ENCODE measurements around the gene KCTD15.

The KCTD15 gene

GRCh38 chr19:33859016-33859415 is 62.3 kb downstream of the KCTD15 start:
- TF ChIP-seq, protein P1, sequence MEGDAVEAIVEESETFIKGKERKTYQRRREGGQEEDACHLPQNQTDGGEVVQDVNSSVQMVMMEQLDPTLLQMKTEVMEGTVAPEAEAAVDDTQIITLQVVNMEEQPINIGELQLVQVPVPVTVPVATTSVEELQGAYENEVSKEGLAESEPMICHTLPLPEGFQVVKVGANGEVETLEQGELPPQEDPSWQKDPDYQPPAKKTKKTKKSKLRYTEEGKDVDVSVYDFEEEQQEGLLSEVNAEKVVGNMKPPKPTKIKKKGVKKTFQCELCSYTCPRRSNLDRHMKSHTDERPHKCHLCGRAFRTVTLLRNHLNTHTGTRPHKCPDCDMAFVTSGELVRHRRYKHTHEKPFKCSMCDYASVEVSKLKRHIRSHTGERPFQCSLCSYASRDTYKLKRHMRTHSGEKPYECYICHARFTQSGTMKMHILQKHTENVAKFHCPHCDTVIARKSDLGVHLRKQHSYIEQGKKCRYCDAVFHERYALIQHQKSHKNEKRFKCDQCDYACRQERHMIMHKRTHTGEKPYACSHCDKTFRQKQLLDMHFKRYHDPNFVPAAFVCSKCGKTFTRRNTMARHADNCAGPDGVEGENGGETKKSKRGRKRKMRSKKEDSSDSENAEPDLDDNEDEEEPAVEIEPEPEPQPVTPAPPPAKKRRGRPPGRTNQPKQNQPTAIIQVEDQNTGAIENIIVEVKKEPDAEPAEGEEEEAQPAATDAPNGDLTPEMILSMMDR (IDR thresholded peaks at IDR 0.05; ENCODE audit: borderline replicate concordance, insufficient read depth, low read depth, low read length) = no peak
- H3K4me3 ChIP-seq (ENCODE audit: low read depth, low read length) = no peak overlapping the region

GRCh38 chr19:33860312-33861090 is 63.8 kb downstream of the KCTD15 start:
- TF ChIP-seq, protein P1 (IDR thresholded peaks at IDR 0.05; ENCODE audit: borderline replicate concordance, insufficient read depth, low read depth, low read length) = no peak

DNA sequence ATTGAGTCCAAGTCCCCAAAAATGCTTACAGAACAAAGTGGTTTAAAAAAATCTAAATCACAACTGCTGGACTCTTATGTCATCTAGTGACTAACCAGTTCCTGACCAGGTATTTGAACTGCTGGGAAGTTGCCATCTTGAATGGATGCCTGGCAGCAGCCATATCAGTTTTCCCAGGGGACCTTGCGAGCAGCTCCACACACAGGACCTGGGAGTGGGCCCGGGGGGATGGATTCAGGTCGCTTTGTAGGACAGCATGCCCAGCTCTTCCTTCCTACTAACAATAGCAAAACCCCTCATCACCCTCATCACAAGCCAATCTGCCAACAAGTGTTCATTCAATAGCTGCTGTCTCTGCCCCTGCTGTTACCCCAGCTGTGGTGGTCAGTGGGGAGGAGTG is 65.3 kb downstream of the KCTD15 start:
- TF ChIP-seq, protein P1 (IDR thresholded peaks at IDR 0.05; ENCODE audit: borderline replicate concordance, insufficient read depth, low read depth, low read length) = no peak
- no peak overlapping the region for H3K4me3 ChIP-seq (ENCODE audit: low read depth, low read length)

More at GRCh38 chr19:33860312-33861090, 63.8 kb downstream of the KCTD15 start:
- no peak overlapping the region for H3K4me3 ChIP-seq (ENCODE audit: low read depth, low read length)

- H3K4me3 ChIP-seq (ENCODE audit: low read depth, low read length) = no peak overlapping the region
- TF ChIP-seq, protein P1 (IDR thresholded peaks at IDR 0.05; ENCODE audit: borderline replicate concordance, insufficient read depth, low read depth, low read length) = no peak
Measured at GRCh38 chr19:33862981-33863380, 66.3 kb downstream of the KCTD15 start.

GRCh38 chr19:33863436-33863835 is 66.8 kb downstream of the KCTD15 start:
- H3K4me3 ChIP-seq (ENCODE audit: low read depth, low read length) = no peak overlapping the region
- TF ChIP-seq, protein P1 (IDR thresholded peaks at IDR 0.05; ENCODE audit: borderline replicate concordance, insufficient read depth, low read depth, low read length) = no peak

- H3K4me3 ChIP-seq (ENCODE audit: low read depth, low read length) = no peak overlapping the region
- TF ChIP-seq, protein P1 (IDR thresholded peaks at IDR 0.05; ENCODE audit: borderline replicate concordance, insufficient read depth, low read depth, low read length) = no peak
Measured at GRCh38 chr19:33864311-33864850, 67.7 kb downstream of the KCTD15 start.

- TF ChIP-seq, protein P1 (IDR thresholded peaks at IDR 0.05; ENCODE audit: borderline replicate concordance, insufficient read depth, low read depth, low read length) = no peak
Measured at GRCh38 chr19:33865306-33865705, 68.6 kb downstream of the KCTD15 start.

More at GRCh38 chr19:33865306-33865705, 68.6 kb downstream of the KCTD15 start:
- no peak overlapping the region for H3K4me3 ChIP-seq (ENCODE audit: low read depth, low read length)

Measured in GM12875 (cell line).